GM12878 (cell line): Measurements from ENCODE around the gene GPR171. TPM values are rescaled to one million over a fixed set of nuclear protein-coding genes. Genes with fewer than 3 reads are reported as not detected.

Source experiments
- ASH2L ChIP-seq: fragments of 300-600, 200-600 bp; sonication (generic); IDR thresholded peaks from 2 replicates; pipeline ENCODE4 v1.6.1; 2017; ENCODE audit warnings: low read depth, mild to moderate bottlenecking, borderline replicate concordance
- RELB ChIP-seq: fragments of 450-650 bp; IDR thresholded peaks from 2 replicates; pipeline ENCODE4 v1.6.1; 2017; ENCODE audit warnings: low read depth, mild to moderate bottlenecking, moderate library complexity
- REST ChIP-seq: IDR thresholded peaks from 2 replicates; pipeline ENCODE4 v1.6.1; 2012; ENCODE audit warnings: mild to moderate bottlenecking, low read depth, low read length
- SREBF2 ChIP-seq: IDR thresholded peaks from 2 replicates; pipeline ENCODE4 v1.6.1; 2012; ENCODE audit warnings: mild to moderate bottlenecking, low read length
- USF1 ChIP-seq: IDR thresholded peaks from 2 replicates; pipeline ENCODE4 v1.6.1; 2011; ENCODE audit warnings: borderline replicate concordance, low read depth, mild to moderate bottlenecking, moderate library complexity, mixed read lengths, low read length; ENCODE audit not compliant: insufficient read depth; ENCODE audit errors: extremely low read length
- ZNF207 ChIP-seq: fragments of 450-650 bp; IDR thresholded peaks from 2 replicates; pipeline ENCODE4 v1.6.1; 2014; ENCODE audit warnings: antibody characterized with exemption, mild to moderate bottlenecking, borderline replicate concordance
- polyA plus RNA-seq, 11 experiments: library from polyadenylated mRNA; depleted of rRNA in 4 of 11; unstranded in 6 of 11; stranded (reverse) in 5 of 11; fragments of >200 nt; fragmentation: Nextera tagmentation in 4 of 11; fragmentation: Illumina TruSeq in 1 of 11; extraction: Ambion mirVana in 4 of 11; extraction: Trizol in 1 of 11; gene quantifications; 1 replicate in 1 of 11; 2 replicates in 10 of 11; pipeline versions ENCODE4 v1.2.1 to v1.2.3, GENCODE V29; 2011 to 2016; ENCODE audit warnings: inconsistent platforms in 2 of 11, missing spikeins in 2 of 11, low read depth in 1 of 11
- total RNA-seq, 4 experiments: library from RNA; depleted of rRNA in 3 of 4; stranded (reverse); fragments of >200 nt in 3 of 4; fragmentation: Illumina TruSeq in 1 of 4; extraction: Trizol in 1 of 4; gene quantifications; 2 replicates each; pipeline versions ENCODE4 v1.2.1 to v1.2.3, GENCODE V29; 2013 to 2021

Gene GPR171
- total and polyA plus RNA-seq, 10 of the 15 experiments (the other 5 are each of a cell fraction or from before 2014, with no cell fraction given): 0.05 to 0.07 TPM; not detected in 8

- TF ChIP-seq REST (no peak), SREBF2 (no peak), USF1 (no peak), ASH2L (no peak), ZNF207 (no peak), RELB (no peak)
Observed at GRCh38 chr3:151216641-151217607, 13.9 kb upstream of the GPR171 start (continued).
